ENCODE results near the gene MRPS23. TPM values are rescaled to one million over a fixed set of nuclear protein-coding genes. Genes with fewer than 3 reads are reported as not detected.

Gene MRPS23
- total and polyA plus RNA-seq, 9 of the 15 experiments (the other 6 are each of a cell fraction or from before 2014, with no cell fraction given) = 59.1 to 298 (median 98.8) TPM

GRCh38 chr17:57814421-57814820 lies 35.4 kb downstream of the MRPS23 start (continued):
- TF ChIP-seq, protein P1, sequence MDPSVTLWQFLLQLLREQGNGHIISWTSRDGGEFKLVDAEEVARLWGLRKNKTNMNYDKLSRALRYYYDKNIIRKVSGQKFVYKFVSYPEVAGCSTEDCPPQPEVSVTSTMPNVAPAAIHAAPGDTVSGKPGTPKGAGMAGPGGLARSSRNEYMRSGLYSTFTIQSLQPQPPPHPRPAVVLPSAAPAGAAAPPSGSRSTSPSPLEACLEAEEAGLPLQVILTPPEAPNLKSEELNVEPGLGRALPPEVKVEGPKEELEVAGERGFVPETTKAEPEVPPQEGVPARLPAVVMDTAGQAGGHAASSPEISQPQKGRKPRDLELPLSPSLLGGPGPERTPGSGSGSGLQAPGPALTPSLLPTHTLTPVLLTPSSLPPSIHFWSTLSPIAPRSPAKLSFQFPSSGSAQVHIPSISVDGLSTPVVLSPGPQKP (CRISPR knock-in tag; IDR thresholded peaks at IDR 0.05) = no peak
- TF ChIP-seq NKRF (IDR thresholded peaks at IDR 0.05; ENCODE audit: borderline replicate concordance) (no peak), ZNF57 (CRISPR knock-in tag; IDR thresholded peaks at IDR 0.05) (no peak)

- no peaks in the 10 kb centered on the region for H4K20me1 ChIP-seq (replicated peaks; ENCODE audit: control insufficient read depth, insufficient read depth, low read length)
- TF ChIP-seq NFYB (IDR thresholded peaks at IDR 0.05; ENCODE audit: extremely low read depth, insufficient read length) (peak; percentile 32), GATA2 (CRISPR knock-in tag; IDR thresholded peaks at IDR 0.05) (no peak)
- no peaks in the 10 kb centered on the region for H3K36me3 ChIP-seq (ENCODE audit: control insufficient read depth, insufficient read depth, low read length)
- H3K27ac ChIP-seq (ENCODE audit: extremely low read depth, low read depth, low read length) = no peak overlapping the region
- no TSS peak for BruUV-seq (replicated peaks)
- H2AFZ ChIP-seq (ENCODE audit: low read depth, low read length) = no peak overlapping the region
- CTCF ChIA-PET (ENCODE audit: low intra/inter-chr PET ratio) = no interaction called here
- no peak overlapping the region for H3K4me2 ChIP-seq (ENCODE audit: insufficient read depth, low read length)
- H3K79me2 ChIP-seq (ENCODE audit: control insufficient read depth, insufficient read depth, low read length) = no peaks in the 10 kb centered on the region
- H3K4me3 ChIP-seq = no peak overlapping the region
- peak; percentile 46 for ATAC-seq
- H3K27me3 ChIP-seq (ENCODE audit: control insufficient read depth in 2 of 2, insufficient read depth in 2 of 2, low read length in 2 of 2) = peaks cover 30 to 53% of the 10 kb centered on the region in 2 experiments
- H3K4me1 ChIP-seq (replicated peaks in 1 of 2; ENCODE audit: control insufficient read depth in 2 of 2, insufficient read depth in 2 of 2, low read length in 2 of 2) = peaks cover 0 to 5% of the 10 kb centered on the region in 2 experiments; a peak in 1 of 5 replicates
- FAIRE-seq = no peak
- no peaks in the 10 kb centered on the region for H3K9me1 ChIP-seq (ENCODE audit: control insufficient read depth, insufficient read depth, low read length)
- no peak overlapping the region for H3K9ac ChIP-seq (ENCODE audit: insufficient read depth in 1 of 2, low read depth in 2 of 2, low read length in 2 of 2)
- 13% methylated on average over 7 of the region's 8 CpGs for WGBS (ENCODE audit: insufficient coverage, low coverage, missing lambda C conversion rate)
- in situ Hi-C loops (cut with MboI) (no loop called here), intact Hi-C loops (cut with micrococcal nuclease) (no loop called here)
- H3K9me3 ChIP-seq (replicated peaks; ENCODE audit: control insufficient read depth, insufficient read depth, low read depth, low read length) = no peaks in the 10 kb centered on the region
- POLR2A ChIA-PET = interaction anchor here (1.0 kb wide), 1 partner anchor 15 kb away, joined by 3 read pairs; no protein-coding TSS in a partner anchor
- peak in 1 of 4 experiments; percentile 45 for DNase-seq (ENCODE audit: extremely low read depth in 1 of 4, low spot score in 3 of 4)
Observed at GRCh38 chr17:57811638-57812280, 38.1 kb downstream of the MRPS23 start.

Measured in K562 (cell line).